ENCODE results near the gene MARCHF10.
"Not testable (repeated sequence)": the region's sequence is repeated elsewhere in the genome, so short reads cannot be mapped to it uniquely, and the experiment has no call there.

The MARCHF10 gene

DNA sequence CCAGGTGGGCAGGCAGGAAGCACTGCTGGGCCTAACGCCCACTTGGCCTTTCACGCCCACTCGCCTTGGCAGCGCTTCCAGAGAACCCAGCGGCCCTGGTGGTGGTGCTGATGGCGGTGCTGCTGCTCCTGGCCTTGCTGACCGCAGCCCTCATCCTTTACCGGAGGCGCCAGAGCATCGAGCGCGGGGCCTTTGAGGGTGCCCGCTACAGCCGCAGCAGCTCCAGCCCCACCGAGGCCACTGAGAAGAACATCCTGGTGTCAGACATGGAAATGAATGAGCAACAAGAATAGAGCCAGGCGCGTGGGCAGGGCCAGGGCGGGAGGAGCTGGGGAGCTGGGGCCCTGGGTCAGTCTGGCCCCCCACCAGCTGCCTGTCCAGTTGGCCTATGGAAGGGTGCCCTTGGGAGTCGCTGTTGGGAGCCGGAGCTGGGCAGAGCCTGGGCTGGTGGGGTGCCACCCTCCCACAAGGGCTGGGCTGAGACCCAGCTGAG, 115.9 kb downstream of the MARCHF10 start:
- Mint-ChIP-seq H3K4me3 (no peak overlapping the region), H3K27ac (no peak overlapping the region), H3K36me3 (no peaks in the 10 kb centered on the region), H3K4me1 (no peaks in the 10 kb centered on the region), H3K9me3 (no peaks in the 10 kb centered on the region), H3K27me3 (peaks cover 7% of the 10 kb centered on the region)
- ATAC-seq (ENCODE audit: low read depth), result no peak
- DNase-seq (ENCODE audit: low spot score in 2 of 2), result no peak

DNA sequence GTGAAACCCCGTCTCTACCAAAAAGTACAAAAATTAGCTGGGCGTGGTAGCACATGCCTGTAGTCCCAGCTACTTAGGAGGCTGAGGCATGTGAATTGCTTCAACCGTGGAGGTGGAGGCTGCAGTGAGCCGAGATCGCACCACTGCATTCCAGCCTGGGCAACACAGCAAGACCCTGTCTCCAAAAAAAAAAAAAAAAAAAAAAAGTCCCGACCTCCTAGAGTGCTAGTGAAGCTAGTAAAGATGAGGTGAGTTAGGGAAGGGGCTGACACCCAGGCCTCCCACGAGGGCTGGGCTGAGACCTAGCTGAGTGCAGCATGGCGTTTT, 116.6 kb downstream of the MARCHF10 start:
- not testable (repeated sequence) for H3K36me3 Mint-ChIP-seq; H3K27ac Mint-ChIP-seq; H3K4me3 Mint-ChIP-seq; DNase-seq (ENCODE audit: low spot score in 2 of 2); H3K9me3 Mint-ChIP-seq; H3K27me3 Mint-ChIP-seq; H3K4me1 Mint-ChIP-seq; ATAC-seq (ENCODE audit: low read depth)

DNA sequence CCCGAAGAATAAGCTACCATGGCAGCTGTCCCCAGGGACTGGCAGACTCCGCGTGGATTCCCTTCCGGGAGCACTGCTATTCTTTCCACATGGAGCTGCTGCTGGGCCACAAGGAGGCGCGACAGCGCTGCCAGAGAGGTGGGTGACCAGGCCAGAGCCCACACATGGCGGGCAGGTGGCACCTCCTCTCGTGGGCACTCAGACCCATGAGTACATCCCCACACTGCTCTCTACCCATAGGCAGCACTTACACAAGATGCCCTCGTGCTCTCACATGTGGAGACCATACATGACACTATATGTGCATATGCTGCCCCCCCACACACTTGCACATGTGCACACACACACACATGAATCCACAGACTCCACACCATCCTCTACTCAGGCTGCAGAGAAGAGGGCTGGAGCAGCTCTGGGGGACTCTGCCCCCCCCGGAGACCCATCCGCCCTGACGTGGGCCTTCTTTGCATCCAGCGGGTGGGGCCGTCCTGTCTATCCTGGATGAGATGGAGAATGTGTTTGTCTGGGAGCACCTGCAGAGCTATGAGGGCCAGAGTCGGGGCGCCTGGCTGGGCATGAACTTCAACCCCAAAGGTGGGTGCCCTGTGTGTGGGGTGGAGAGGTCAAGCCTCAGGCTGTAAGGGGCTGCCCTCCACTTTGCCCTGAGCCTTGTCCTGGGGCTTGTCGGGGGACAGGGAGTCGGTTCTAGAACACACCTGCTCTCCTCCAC, 117.8 kb downstream of the MARCHF10 start:
- Mint-ChIP-seq H3K9me3 (no peaks in the 10 kb centered on the region), H3K27me3 (peaks cover 7% of the 10 kb centered on the region), H3K4me1 (no peaks in the 10 kb centered on the region), H3K4me3 (no peak overlapping the region), H3K27ac (no peak overlapping the region), H3K36me3 (no peaks in the 10 kb centered on the region)
- ATAC-seq (ENCODE audit: low read depth) (no peak), DNase-seq (ENCODE audit: low spot score in 2 of 2) (no peak)

DNA sequence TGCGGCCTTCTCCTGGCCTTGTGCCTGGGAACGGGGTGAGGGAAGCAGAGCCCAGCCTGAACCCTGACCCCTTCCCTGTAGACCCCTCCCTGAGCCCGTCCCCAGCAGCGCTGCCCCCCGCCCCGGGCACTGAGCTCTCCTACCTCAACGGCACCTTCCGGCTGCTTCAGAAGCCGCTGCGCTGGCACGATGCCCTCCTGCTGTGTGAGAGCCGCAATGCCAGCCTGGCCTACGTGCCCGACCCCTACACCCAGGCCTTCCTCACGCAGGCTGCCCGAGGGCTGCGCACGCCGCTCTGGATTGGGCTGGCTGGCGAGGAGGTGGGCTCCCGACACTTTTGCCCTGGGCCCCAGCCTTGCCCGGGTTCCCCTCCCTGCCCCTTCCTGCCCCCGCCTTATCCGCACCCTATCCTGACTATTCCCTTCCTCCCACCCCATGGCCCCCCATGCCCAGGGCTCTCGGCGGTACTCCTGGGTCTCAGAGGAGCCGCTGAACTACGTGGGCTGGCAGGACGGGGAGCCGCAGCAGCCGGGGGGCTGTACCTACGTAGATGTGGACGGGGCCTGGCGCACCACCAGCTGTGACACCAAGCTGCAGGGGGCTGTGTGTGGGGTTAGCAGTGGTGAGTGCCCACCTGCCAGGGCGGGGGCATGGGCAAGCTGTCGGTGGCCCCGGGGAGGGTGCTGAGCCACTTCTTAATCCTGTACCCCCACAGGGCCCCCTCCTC, 118.5 kb downstream of the MARCHF10 start:
- DNase-seq (ENCODE audit: low spot score in 2 of 2) (no peak), ATAC-seq (ENCODE audit: low read depth) (no peak)
- Mint-ChIP-seq H3K27ac (no peak overlapping the region), H3K36me3 (no peaks in the 10 kb centered on the region), H3K27me3 (peaks cover 5% of the 10 kb centered on the region), H3K4me1 (no peaks in the 10 kb centered on the region), H3K9me3 (no peaks in the 10 kb centered on the region), H3K4me3 (no peak overlapping the region)

DNA sequence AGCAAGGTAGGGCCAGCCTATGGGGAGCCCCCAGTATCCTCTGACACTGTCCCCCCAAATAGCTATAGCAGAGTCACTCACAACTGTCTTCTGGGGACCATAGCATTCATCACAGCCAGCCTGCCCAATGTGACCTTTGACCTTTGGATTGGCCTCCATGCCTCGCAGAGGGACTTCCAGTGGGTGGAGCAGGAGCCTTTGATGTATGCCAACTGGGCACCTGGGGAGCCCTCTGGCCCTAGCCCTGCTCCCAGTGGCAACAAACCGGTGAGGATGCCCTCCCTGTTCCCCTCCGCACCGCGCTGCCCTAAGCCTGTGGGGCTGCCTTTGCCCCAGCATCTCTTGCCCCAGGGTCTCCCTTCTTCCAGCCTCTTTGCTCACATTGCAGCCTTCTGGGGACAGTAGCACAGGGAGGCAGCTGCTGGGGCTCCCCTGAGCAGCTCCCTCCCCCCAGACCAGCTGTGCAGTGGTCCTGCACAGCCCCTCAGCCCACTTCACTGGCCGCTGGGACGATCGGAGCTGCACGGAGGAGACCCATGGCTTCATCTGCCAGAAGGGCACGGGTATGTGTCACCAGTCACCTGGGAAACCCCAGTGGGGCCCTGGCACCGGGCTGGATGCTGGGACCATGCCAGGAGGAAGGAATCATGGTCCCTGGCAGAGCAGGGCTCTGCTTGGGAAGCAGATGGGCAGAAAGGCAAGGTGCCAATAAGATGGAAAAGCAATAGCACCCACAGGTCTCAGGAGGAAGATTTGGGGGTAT, 119.5 kb downstream of the MARCHF10 start:
- H3K36me3 Mint-ChIP-seq, result no peaks in the 10 kb centered on the region
- no peaks in the 10 kb centered on the region for H3K4me1 Mint-ChIP-seq
- H3K27me3 Mint-ChIP-seq, result no peaks in the 10 kb centered on the region
- no peak overlapping the region for H3K27ac Mint-ChIP-seq
- ATAC-seq (ENCODE audit: low read depth) (no peak), DNase-seq (ENCODE audit: low spot score in 2 of 2) (no peak)
- H3K9me3 Mint-ChIP-seq, result no peaks in the 10 kb centered on the region
- no peak overlapping the region for H3K4me3 Mint-ChIP-seq

DNA sequence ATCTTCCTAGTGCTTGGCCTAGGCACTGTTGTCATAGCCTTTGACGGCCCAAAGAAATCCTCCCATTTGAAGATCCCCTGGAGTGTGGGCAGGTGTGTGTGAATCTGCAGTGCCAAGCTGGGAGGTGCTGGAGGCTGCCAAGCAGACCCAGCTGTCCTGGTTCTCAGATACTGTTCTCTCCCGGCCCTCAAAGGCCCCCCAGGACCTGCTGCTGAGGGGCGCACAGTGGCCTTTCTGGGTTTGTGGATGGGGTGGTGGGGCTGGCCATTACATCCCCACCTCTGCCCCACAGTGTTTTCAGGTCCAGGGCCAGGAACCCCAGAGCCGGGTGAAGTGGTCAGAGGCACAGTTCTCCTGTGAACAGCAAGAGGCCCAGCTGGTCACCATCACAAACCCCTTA, 120.1 kb downstream of the MARCHF10 start:
- H3K27me3 Mint-ChIP-seq, result no peaks in the 10 kb centered on the region
- DNase-seq (ENCODE audit: low spot score in 2 of 2) (no peak), ATAC-seq (ENCODE audit: low read depth) (no peak)
- no peak overlapping the region for H3K27ac Mint-ChIP-seq
- no peak overlapping the region for H3K4me3 Mint-ChIP-seq
- no peaks in the 10 kb centered on the region for H3K36me3 Mint-ChIP-seq
- H3K9me3 Mint-ChIP-seq, result no peaks in the 10 kb centered on the region
- H3K4me1 Mint-ChIP-seq, result no peaks in the 10 kb centered on the region

DNA sequence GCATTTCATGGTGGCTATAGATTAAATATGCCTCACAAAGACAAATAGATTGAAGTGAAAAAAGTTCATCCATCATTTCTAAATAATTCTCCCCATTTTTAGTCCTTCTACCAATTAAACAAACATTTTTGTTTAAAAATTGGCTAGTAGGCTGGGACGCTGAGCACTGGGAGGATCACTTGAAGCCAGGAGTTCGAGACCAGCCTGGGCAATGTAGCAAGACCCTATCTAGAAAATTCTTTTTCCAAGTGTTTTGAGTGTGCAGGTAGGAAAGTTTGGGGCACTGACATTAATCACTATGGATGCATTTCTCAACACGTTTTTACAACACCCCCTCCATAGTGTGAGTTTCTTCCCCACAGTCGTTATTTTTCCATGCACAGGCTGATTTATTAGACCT, 123.9 kb downstream of the MARCHF10 start:
- no peak for DNase-seq (ENCODE audit: low spot score in 2 of 2)
- Mint-ChIP-seq H3K27ac (no peak overlapping the region), H3K4me3 (no peak overlapping the region), H3K4me1 (no peaks in the 10 kb centered on the region), H3K36me3 (no peaks in the 10 kb centered on the region), H3K27me3 (no peaks in the 10 kb centered on the region), H3K9me3 (no peaks in the 10 kb centered on the region)
- ATAC-seq (ENCODE audit: low read depth), result no peak

DNA sequence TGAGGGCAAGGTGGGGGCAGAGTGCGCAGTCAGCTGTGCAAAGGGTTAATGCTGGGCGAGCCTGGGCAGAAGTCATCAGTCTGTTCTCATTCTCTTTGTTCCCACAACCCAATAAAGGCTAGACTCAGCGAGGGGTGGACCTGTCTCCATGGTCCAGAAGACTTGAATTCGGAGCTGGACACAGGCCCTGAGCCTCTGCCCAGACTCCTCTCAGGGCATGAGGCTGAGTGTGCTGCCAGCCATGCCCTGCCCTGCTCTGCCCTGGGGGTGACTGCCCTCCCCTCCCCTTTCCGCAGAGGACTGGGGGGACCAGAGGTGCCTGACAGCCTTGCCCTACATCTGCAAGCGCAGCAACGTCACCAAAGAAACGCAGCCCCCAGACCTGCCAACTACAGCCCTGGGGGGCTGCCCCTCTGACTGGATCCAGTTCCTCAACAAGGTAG, 126.2 kb downstream of the MARCHF10 start:
- no peak overlapping the region for H3K27ac Mint-ChIP-seq
- no peak overlapping the region for H3K4me3 Mint-ChIP-seq
- no peak for ATAC-seq (ENCODE audit: low read depth)
- no peaks in the 10 kb centered on the region for H3K9me3 Mint-ChIP-seq
- H3K27me3 Mint-ChIP-seq, result no peaks in the 10 kb centered on the region
- no peak for DNase-seq (ENCODE audit: low spot score in 2 of 2)
- no peaks in the 10 kb centered on the region for H3K4me1 Mint-ChIP-seq
- no peaks in the 10 kb centered on the region for H3K36me3 Mint-ChIP-seq

DNA sequence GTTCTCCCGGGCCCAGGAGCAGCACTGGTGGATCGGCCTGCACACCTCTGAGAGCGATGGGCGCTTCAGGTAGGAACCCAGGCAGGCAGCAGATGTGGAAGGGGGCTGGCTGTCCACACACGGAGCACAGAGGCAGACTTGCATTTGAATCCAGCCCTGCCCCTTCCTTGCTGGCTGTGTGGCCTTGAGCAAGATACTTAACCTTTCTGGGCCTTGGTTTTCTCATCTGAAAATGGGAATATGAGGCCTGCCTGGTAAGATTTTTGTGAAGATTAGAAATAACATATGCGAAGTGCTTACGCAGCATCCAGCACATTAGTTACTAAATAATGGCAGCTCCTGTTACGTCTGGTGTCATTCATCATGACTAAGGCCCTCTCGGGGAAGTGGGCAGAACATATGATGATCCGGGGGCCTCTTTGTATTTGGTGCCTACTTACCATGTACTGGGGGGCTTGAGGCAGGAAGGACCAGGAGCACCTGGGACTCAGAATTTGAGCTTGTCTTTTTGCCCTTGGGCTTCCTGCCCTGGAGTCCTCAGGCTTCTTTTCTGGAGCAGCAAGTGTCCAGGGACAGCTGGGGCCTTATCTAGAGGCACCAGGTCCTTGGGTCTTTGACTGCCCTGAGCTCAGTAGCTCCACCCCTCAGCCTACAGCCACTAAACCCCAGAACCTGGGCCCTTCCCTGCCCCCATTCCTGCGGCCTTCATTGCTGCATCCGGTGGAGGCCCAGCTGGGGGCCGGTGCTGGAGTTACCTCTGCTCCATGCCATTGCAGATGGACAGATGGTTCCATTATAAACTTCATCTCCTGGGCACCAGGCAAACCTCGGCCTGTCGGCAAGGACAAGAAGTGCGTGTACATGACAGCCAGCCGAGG, 126.8 kb downstream of the MARCHF10 start:
- no peaks in the 10 kb centered on the region for H3K9me3 Mint-ChIP-seq
- ATAC-seq (ENCODE audit: low read depth), result no peak
- no peaks in the 10 kb centered on the region for H3K27me3 Mint-ChIP-seq
- H3K27ac Mint-ChIP-seq, result no peak overlapping the region
- H3K4me3 Mint-ChIP-seq, result no peak overlapping the region
- H3K4me1 Mint-ChIP-seq, result no peaks in the 10 kb centered on the region
- H3K36me3 Mint-ChIP-seq, result no peaks in the 10 kb centered on the region
- no peak for DNase-seq (ENCODE audit: low spot score in 2 of 2)

DNA sequence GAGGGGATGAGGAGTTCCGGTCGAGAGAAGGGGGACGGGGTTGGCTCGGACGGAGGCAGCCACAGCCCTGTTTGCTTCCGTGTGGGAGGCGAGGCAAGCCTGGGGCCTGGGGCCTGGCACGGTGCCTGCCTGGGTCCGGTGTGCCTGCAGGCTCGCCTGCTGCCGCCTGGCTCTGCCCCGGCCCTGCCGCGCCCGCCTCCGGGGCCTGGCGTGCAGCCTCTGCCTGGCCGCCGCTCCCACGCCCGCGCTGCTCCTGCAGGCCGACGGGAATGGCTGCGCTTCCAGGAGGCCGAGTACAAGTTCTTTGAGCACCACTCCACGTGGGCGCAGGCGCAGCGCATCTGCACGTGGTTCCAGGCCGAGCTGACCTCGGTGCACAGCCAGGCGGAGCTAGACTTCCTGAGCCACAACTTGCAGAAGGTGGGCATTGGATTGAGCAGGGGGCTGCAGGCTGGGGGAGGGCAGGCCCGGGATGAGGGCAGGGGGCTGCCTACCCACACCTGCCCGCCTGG, 127.5 kb downstream of the MARCHF10 start:
- Mint-ChIP-seq H3K4me3 (no peak overlapping the region), H3K27me3 (no peaks in the 10 kb centered on the region), H3K4me1 (no peaks in the 10 kb centered on the region), H3K9me3 (no peaks in the 10 kb centered on the region), H3K36me3 (no peaks in the 10 kb centered on the region), H3K27ac (no peak overlapping the region)
- no peak for ATAC-seq (ENCODE audit: low read depth)
- DNase-seq (ENCODE audit: low spot score in 2 of 2), result no peak

DNA sequence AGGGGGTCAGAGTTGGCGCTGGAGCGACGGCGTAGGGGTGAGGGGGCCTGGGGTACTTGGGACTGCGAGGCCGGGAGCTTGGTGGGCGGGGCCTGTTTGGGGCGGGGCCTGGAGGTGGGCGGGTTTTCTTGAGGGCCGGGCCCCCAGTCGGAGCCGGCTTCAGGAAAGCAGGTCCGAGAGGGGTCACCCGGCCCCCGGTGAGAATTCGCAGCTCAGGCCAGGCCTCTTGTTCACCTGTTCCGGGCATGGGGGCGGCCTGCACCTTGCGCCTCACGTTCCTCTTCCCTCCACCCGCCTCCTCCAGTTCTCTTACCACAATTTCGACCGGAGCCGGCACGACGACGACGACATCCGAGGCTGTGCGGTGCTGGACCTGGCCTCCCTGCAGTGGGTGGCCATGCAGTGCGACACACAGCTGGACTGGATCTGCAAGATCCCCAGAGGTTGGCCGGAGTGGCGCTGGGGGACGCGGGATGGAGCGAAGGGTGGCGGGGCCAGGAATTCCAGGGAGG, 128.2 kb downstream of the MARCHF10 start:
- Mint-ChIP-seq H3K27ac (no peak overlapping the region), H3K4me1 (no peaks in the 10 kb centered on the region), H3K36me3 (no peaks in the 10 kb centered on the region), H3K9me3 (no peaks in the 10 kb centered on the region), H3K4me3 (no peak overlapping the region), H3K27me3 (no peaks in the 10 kb centered on the region)
- no peak for DNase-seq (ENCODE audit: low spot score in 2 of 2)
- no peak for ATAC-seq (ENCODE audit: low read depth)

DNA sequence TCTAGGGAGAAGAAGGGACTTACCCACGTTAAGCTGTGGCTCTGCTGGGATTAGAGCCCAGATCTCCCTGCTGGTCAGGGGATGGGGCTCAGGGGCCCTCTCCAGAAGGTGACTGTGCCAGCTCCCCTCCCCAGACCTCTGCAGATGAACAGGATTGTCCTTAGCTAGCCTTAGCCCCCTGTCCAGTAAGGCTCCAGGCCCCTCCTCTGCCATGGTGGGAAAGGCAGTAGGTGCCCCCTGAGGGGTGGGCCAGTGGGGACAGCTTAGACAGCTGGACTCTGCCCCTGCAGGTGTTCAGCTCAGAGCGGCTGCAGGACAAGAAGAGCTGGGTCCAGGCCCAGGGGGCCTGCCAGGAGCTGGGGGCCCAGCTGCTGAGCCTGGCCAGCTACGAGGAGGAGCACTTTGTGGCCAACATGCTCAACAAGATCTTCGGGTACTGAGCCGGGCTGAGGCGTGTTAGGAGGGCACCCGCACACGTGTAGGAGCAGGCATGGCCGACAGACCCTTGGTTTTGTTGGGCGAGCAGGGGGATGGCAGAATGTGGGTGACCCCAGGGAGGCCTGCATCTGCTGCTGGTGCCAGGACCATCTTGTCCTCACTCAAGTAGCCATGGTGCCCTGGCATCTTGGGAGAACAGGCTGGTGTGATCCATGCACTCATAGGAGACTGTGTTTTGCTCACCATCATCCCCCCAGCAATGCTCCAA, 129.7 kb downstream of the MARCHF10 start:
- no peak overlapping the region for H3K4me3 Mint-ChIP-seq
- no peaks in the 10 kb centered on the region for H3K4me1 Mint-ChIP-seq
- H3K27ac Mint-ChIP-seq, result no peak overlapping the region
- ATAC-seq (ENCODE audit: low read depth) (no peak), DNase-seq (ENCODE audit: low spot score in 2 of 2) (no peak)
- no peaks in the 10 kb centered on the region for H3K27me3 Mint-ChIP-seq
- H3K9me3 Mint-ChIP-seq, result no peaks in the 10 kb centered on the region
- H3K36me3 Mint-ChIP-seq, result no peaks in the 10 kb centered on the region

Measured in memory B cell (primary cell).